GM23338 (cell line): Measurements from ENCODE around the gene ZFHX3. TPM values are rescaled to one million over a fixed set of nuclear protein-coding genes. Genes with fewer than 3 reads are reported as not detected.

Experiments
- ATAC-seq: fragments of 200-7000 bp; cut with Tn5 transposase; 3 replicates; pipeline ENCODE4 v1.9.1; 2020
- DNase-seq: peaks from one replicate; pipeline ENCODE4 v3.0.0-alpha.2; 2015; ENCODE audit warnings: low spot score
- H2AFZ ChIP-seq: fragments of 200-600 bp; sonication (generic); 2 replicates; pipeline ENCODE4 v1.8.0; 2016; ENCODE audit warnings: antibody characterized with exemption, mild to moderate bottlenecking, moderate library complexity
- H3F3A ChIP-seq: fragments of 200-600 bp; sonication (generic); replicated peaks from 2 replicates; pipeline ENCODE4 v1.8.0; 2017; ENCODE audit warnings: antibody characterized with exemption, mixed run types, low read depth
- H3K27ac ChIP-seq: fragments of 200-600 bp; sonication (generic); 2 replicates; pipeline ENCODE4 v1.6.1; 2016; ENCODE audit warnings: low read depth
- H3K27me3 ChIP-seq: fragments of 200-600 bp; sonication (generic); 2 replicates; pipeline ENCODE4 v1.8.0; 2016; ENCODE audit warnings: mild to moderate bottlenecking, mixed run types, moderate library complexity; ENCODE audit not compliant: insufficient read depth
- H3K36me3 ChIP-seq: fragments of 200-600 bp; sonication (generic); 2 replicates; pipeline ENCODE4 v1.8.0; 2016; ENCODE audit warnings: mild to moderate bottlenecking; ENCODE audit not compliant: insufficient read depth
- H3K4me1 ChIP-seq: fragments of 200-600 bp; sonication (generic); 2 replicates; pipeline ENCODE4 v1.8.0; 2016; ENCODE audit warnings: mild to moderate bottlenecking, moderate library complexity; ENCODE audit not compliant: insufficient read depth
- H3K4me2 ChIP-seq: fragments of 200-600 bp; sonication (generic); 2 replicates; pipeline ENCODE4 v1.7.1; 2017; ENCODE audit warnings: mixed run types
- H3K4me3 ChIP-seq: fragments of 200-600 bp; sonication (generic); 2 replicates; pipeline ENCODE4 v1.6.1; 2016; ENCODE audit warnings: mixed run types
- H3K79me2 ChIP-seq: fragments of 200-600 bp; sonication (generic); replicated peaks from 2 replicates; pipeline ENCODE4 v1.8.0; 2017; ENCODE audit warnings: mild to moderate bottlenecking; ENCODE audit not compliant: insufficient read depth
- H3K9me2 ChIP-seq: fragments of 200-600 bp; sonication (generic); 2 replicates; pipeline ENCODE4 v1.8.0; 2017; ENCODE audit not compliant: insufficient read depth
- H4K20me1 ChIP-seq: fragments of 200-600 bp; sonication (generic); replicated peaks from 2 replicates; pipeline ENCODE4 v1.8.0; 2017; ENCODE audit warnings: mild to moderate bottlenecking; ENCODE audit not compliant: insufficient read depth
- H3K27ac Mint-ChIP-seq: 2 replicates; pipeline ENCODE4 v1.8.0; 2020; ENCODE audit warnings: inconsistent platforms, mild to moderate bottlenecking, moderate library complexity, mixed read lengths
- H3K27me3 Mint-ChIP-seq: 3 replicates; pipeline ENCODE4 v1.8.0; 2022; ENCODE audit warnings: low read depth, mild to moderate bottlenecking, moderate library complexity, mixed read lengths, inconsistent platforms; ENCODE audit not compliant: insufficient read depth, poor library complexity
- H3K36me3 Mint-ChIP-seq: 3 replicates; pipeline ENCODE4 v1.8.0; 2021; ENCODE audit warnings: low read depth, mild to moderate bottlenecking, inconsistent platforms, moderate library complexity, mixed read lengths
- H3K4me1 Mint-ChIP-seq: 3 replicates; pipeline ENCODE4 v1.8.0; 2020; ENCODE audit warnings: mild to moderate bottlenecking, inconsistent platforms, mixed read lengths
- H3K4me3 Mint-ChIP-seq: 3 replicates; pipeline ENCODE4 v1.8.0; 2021; ENCODE audit warnings: moderate library complexity, mild to moderate bottlenecking, inconsistent platforms, mixed read lengths
- H3K9me3 Mint-ChIP-seq: 3 replicates; pipeline ENCODE4 v1.8.0; 2020; ENCODE audit warnings: moderate library complexity, mild to moderate bottlenecking, inconsistent platforms, mixed read lengths
- CREB1 ChIP-seq: fragments of 250-450 bp; sonication (Bioruptor Pico); IDR thresholded peaks from 2 replicates; pipeline ENCODE4 v1.5.0; 2020; ENCODE audit warnings: low read depth, mild to moderate bottlenecking, moderate library complexity
- CTCF ChIP-seq, 2 experiments: fragments of 200-600 bp in 1 of 2; sonication (generic) in 1 of 2; conservative IDR thresholded peaks; 2 replicates each; pipeline versions ENCODE4 v1.5.1 to v1.6.1; 2016 to 2017; ENCODE audit warnings: antibody characterized with exemption in 2 of 2, low read depth in 2 of 2, mild to moderate bottlenecking in 2 of 2, moderate library complexity in 1 of 2
- ETS1 ChIP-seq: IDR thresholded peaks from 2 replicates; pipeline ENCODE4 v1.6.1; 2016; ENCODE audit warnings: antibody characterized with exemption
- EZH2 ChIP-seq: fragments of 200-600 bp; sonication (generic); IDR thresholded peaks from one replicate; pipeline ENCODE4 v1.8.0; 2017; ENCODE audit warnings: antibody characterized with exemption, mild to moderate bottlenecking, low read depth; ENCODE audit not compliant: unreplicated experiment
- EZH2phosphoT487 ChIP-seq: fragments of 200-600 bp; sonication (generic); IDR thresholded peaks from one replicate; pipeline ENCODE4 v1.8.1; 2018; ENCODE audit warnings: antibody characterized with exemption; ENCODE audit not compliant: unreplicated experiment
- NANOG ChIP-seq: IDR thresholded peaks from 2 replicates; pipeline ENCODE4 v1.6.1; 2016; ENCODE audit warnings: antibody characterized with exemption, borderline replicate concordance
- STAT1 ChIP-seq: IDR thresholded peaks from one replicate; pipeline ENCODE4 v1.6.1; 2016; ENCODE audit warnings: antibody characterized with exemption; ENCODE audit not compliant: unreplicated experiment
- ZNF114 ChIP-seq: fragments of 250-450 bp; sonication (Bioruptor Pico); IDR thresholded peaks from 2 replicates; pipeline ENCODE4 v1.5.0; 2020; ENCODE audit warnings: mild to moderate bottlenecking, moderate library complexity
- ZNF331 ChIP-seq: fragments of 250-450 bp; sonication (Bioruptor Pico); IDR thresholded peaks from 2 replicates; pipeline ENCODE4 v1.5.0; 2020; ENCODE audit warnings: low read depth, mild to moderate bottlenecking, moderate library complexity
- ZNF462 ChIP-seq: fragments of 250-450 bp; sonication (Bioruptor Pico); IDR thresholded peaks from 2 replicates; pipeline ENCODE4 v1.5.0; 2020; ENCODE audit warnings: mild to moderate bottlenecking, moderate library complexity
- polyA plus RNA-seq: library from polyadenylated mRNA; unstranded; fragments of >200 nt; fragmentation: Nextera tagmentation; extraction: Ambion mirVana; gene quantifications from 2 replicates; pipeline ENCODE4 v1.2.1, GENCODE V29; 2016
- total RNA-seq: library from RNA; depleted of rRNA; stranded (reverse); fragments of >200 nt; shearing (Covaris generic); gene quantifications from 2 replicates; pipeline ENCODE4 v1.2.3, GENCODE V29; 2014

The ZFHX3 gene
- total and polyA plus RNA-seq, 2 experiments from 2014 or later: 1.0 to 1.5 TPM

GRCh38 chr16:72749091-72749490 lies 298.8 kb downstream of the ZFHX3 start:
- no peak overlapping the region for H3K4me2 ChIP-seq
- no peak overlapping the region for H3K27ac ChIP-seq
- no peaks in the 10 kb centered on the region for H3F3A ChIP-seq
- Mint-ChIP-seq H3K4me1 (peaks cover 6% of the 10 kb centered on the region; the same call in 2 of the 3 replicates), H3K27ac (peak overlapping the region; percentile 42; the same call in 1 of the 2 replicates), H3K9me3 (no peaks in the 10 kb centered on the region; the same call in 2 of the 3 replicates), H3K36me3 (no peaks in the 10 kb centered on the region), H3K27me3 (peaks cover 2% of the 10 kb centered on the region), H3K4me3 (no peak overlapping the region)
- ATAC-seq: no peak
- H3K36me3 ChIP-seq: no peaks in the 10 kb centered on the region
- no peak for TF ChIP-seq ZNF114
- TF ChIP-seq ZNF462 (CRISPR knock-in tag): no peak
- no peak for TF ChIP-seq ETS1
- TF ChIP-seq CTCF (conservative IDR thresholded peaks at IDR 0.05; ENCODE audit: low read depth in 2 of 2): no peak
- TF ChIP-seq CREB1 (CRISPR knock-in tag): no peak
- TF ChIP-seq ZNF331 (CRISPR knock-in tag): no peak
- TF ChIP-seq EZH2phosphoT487: no peak
- no peak for TF ChIP-seq STAT1
- no peak for TF ChIP-seq EZH2
- TF ChIP-seq NANOG: no peak
- no peaks in the 10 kb centered on the region for H3K27me3 ChIP-seq
- no peaks in the 10 kb centered on the region for H3K79me2 ChIP-seq
- H3K4me3 ChIP-seq: no peak overlapping the region
- peaks cover 4% of the 10 kb centered on the region; the same call in 1 of the 2 replicates for H3K4me1 ChIP-seq
- no peak overlapping the region for H2AFZ ChIP-seq
- DNase-seq: no peak
- no peaks in the 10 kb centered on the region for H4K20me1 ChIP-seq
- H3K9me2 ChIP-seq: no peaks in the 10 kb centered on the region
